ENCODE data around the gene HCK. TPM values are rescaled to one million over a fixed set of nuclear protein-coding genes. Genes with fewer than 3 reads are reported as not detected.

HCK gene
- not detected in 2 replicates for total RNA-seq

GRCh38 chr20:32052090-32052777, at the start of gene HCK:
Gene HCK, plus strand, starts transcription at chr20:32052242.

DNA sequence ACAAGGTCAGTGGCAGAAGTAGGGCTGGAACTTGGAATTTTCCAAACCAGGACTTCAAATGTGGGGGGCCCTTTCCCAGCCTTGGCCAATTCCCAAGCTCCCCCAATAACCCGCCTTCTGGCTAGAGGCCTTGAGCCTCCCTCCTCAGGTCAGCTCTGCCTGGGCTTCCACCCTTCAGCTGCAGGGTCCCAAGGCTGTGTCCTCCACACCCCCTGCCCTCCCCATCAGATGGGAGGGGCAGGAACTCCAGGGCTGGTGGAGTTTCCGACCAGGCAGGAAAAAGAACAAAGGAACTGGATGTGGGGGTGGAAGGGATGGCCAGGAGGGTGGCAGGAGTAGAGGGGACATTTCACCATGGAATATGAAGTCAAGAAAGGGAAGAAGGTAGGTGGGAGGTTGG, 41.9 kb upstream of the HCK start, which contains the start of gene CCM2L:
Gene CCM2L, plus strand, starts transcription at position 338 of the 400 bp plus-strand sequence. Its CDS starts 17 bp downstream, at position 355.

DNA sequence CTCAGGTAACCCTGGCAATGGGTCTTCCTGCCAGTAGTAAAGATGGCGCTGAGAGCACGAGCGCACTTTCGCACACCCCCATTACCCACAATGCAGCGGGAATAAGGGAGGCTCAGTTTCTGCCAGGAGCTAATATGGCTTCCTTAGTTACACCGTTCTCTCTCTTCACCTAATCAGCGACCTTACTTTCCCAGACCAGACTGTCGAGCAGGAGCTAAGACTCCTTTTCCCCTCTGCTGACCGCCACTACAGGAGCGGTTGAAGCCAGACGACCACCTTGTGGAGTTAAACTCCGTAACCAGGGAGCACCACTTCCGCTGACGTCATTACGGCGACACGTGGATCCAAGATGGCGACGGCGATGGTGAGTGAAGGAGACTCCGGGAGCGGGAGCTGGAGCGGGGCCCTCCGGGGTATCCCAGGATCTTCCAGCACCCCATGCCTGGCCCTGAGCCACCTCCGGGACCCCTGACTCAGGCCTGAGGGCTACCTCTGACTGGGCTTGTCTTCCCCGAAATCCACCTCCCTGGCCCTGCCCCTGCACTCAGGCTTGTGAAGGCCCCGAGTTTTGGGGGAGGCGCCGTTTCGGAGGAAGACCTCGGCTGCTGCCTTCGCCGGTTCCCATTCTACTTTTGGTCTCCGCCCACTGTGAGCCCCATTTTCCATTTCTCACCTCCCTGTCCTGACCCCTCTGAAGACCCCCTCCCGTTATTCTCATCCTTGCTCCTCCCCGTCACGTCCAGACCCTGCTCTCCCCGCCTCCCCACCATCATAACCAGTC, 57.5 kb downstream of the HCK start, which contains the start of gene TM9SF4:
Gene TM9SF4, plus strand, starts transcription at position 323 of the 781 bp plus-strand sequence. Its CDS starts 27 bp downstream, at position 350.

Other genes with a start within 250 kb of the HCK start
- not detected in 2 replicates for gene MYLK2, start 232.9 kb upstream of the HCK start, total RNA-seq
- not detected in 2 replicates for gene FOXS1, start 206.6 kb upstream of the HCK start, total RNA-seq
- 0.33 TPM in 1 of 2 replicates, not detected in the other for gene DUSP15, start 181.7 kb upstream of the HCK start, total RNA-seq
- 0.17 TPM in 1 of 2 replicates, not detected in the other for gene TTLL9, start 181.6 kb upstream of the HCK start, total RNA-seq
- 3.3 and 5.1 TPM in 2 replicates for gene PDRG1, start 100.2 kb upstream of the HCK start, total RNA-seq
- gene XKR7, start 84.1 kb upstream of the HCK start, total RNA-seq = under 0.01 TPM in 1 of 2 replicates, not detected in the other
- not detected in 2 replicates for gene CCM2L, start 41.8 kb upstream of the HCK start, total RNA-seq
- 31.4 and 48.1 TPM in 2 replicates for gene TM9SF4, start 57.5 kb downstream of the HCK start, total RNA-seq
- 1.5 and 2.3 TPM in 2 replicates for gene PLAGL2, start 155.5 kb downstream of the HCK start, total RNA-seq
- gene POFUT1, start 155.6 kb downstream of the HCK start, total RNA-seq = 50.0 and 66.8 TPM in 2 replicates
- gene KIF3B, start 225.4 kb downstream of the HCK start, total RNA-seq = 33.5 and 38.5 TPM in 2 replicates